K562 (cell line): ENCODE data around the gene SULT6B1. TPM values are rescaled to one million over a fixed set of nuclear protein-coding genes. Genes with fewer than 3 reads are reported as not detected.

Experiments used
- BRF2 ChIP-seq: IDR thresholded peaks from 3 replicates; pipeline ENCODE4 v1.6.1; 2011; ENCODE audit warnings: borderline replicate concordance, mild to moderate bottlenecking; ENCODE audit not compliant: insufficient read length, insufficient read depth
- CBX3 ChIP-seq, 2 experiments: IDR thresholded peaks; 1 replicate in 1 of 2; 2 replicates in 1 of 2; pipeline ENCODE4 v1.6.1; 2012; ENCODE audit warnings: inconsistent platforms in 2 of 2, low read length in 2 of 2, borderline replicate concordance in 1 of 2, control low read depth in 1 of 2
- FOXA3 ChIP-seq, 2 experiments: fragments of 450-650 bp in 1 of 2; sonication (generic) in 1 of 2; formaldehyde crosslinking; IDR thresholded peaks in 1 of 2; conservative IDR thresholded peaks in 1 of 2; 2 replicates each; pipeline versions ENCODE4 v1.4.0 to v1.8.0; 2020 to 2022; ENCODE audit warnings: mild to moderate bottlenecking in 2 of 2, missing genetic modification reagents in 1 of 2
- FOXK1 ChIP-seq: sonication (generic); formaldehyde crosslinking; IDR thresholded peaks from 2 replicates; pipeline ENCODE4 v1.8.0; 2022; ENCODE audit warnings: missing genetic modification reagents, mild to moderate bottlenecking, borderline replicate concordance
- HDAC8 ChIP-seq: fragments of 450-650 bp; IDR thresholded peaks from 2 replicates; pipeline ENCODE4 v1.6.1; 2016; ENCODE audit warnings: mild to moderate bottlenecking, missing genetic modification characterization, moderate library complexity, missing compliant biosample characterization
- IRF9 ChIP-seq: fragments of 450-650 bp; IDR thresholded peaks from 2 replicates; pipeline ENCODE4 v1.6.1; 2016; ENCODE audit warnings: missing biosample characterization, missing genetic modification characterization
- POLR2B ChIP-seq: fragments of 450-650 bp; IDR thresholded peaks from 2 replicates; pipeline ENCODE4 v1.6.1; 2018; ENCODE audit warnings: low read depth; ENCODE audit not compliant: partially characterized antibody
- ZBTB1 ChIP-seq: sonication (generic); formaldehyde crosslinking; IDR thresholded peaks from 2 replicates; pipeline ENCODE4 v1.8.1; 2023; ENCODE audit warnings: missing genetic modification reagents, low read depth, mild to moderate bottlenecking, borderline replicate concordance
- ZNF224 ChIP-seq: sonication (generic); formaldehyde crosslinking; IDR thresholded peaks from 2 replicates; pipeline ENCODE4 v1.8.0; 2022; ENCODE audit warnings: mild to moderate bottlenecking, missing genetic modification reagents
- ZNF431 ChIP-seq: sonication (generic); formaldehyde crosslinking; IDR thresholded peaks from 2 replicates; pipeline ENCODE4 v1.8.0; 2022; ENCODE audit warnings: mild to moderate bottlenecking, missing genetic modification reagents
- polyA plus RNA-seq, 8 experiments: library from polyadenylated mRNA; depleted of rRNA in 4 of 8; stranded (reverse) in 5 of 8; unstranded in 3 of 8; fragments of >200 nt; fragmentation: Nextera tagmentation in 2 of 8; fragmentation: Illumina TruSeq in 1 of 8; extraction: Ambion mirVana in 2 of 8; extraction: Trizol in 1 of 8; gene quantifications; 2 replicates each; pipeline versions ENCODE4 v1.2.1 to v1.2.3, GENCODE V29; 2011 to 2014; ENCODE audit warnings: inconsistent platforms in 1 of 8, missing spikeins in 1 of 8
- total RNA-seq, 7 experiments: library from RNA; depleted of rRNA in 6 of 7; stranded (reverse); fragments of >200 nt in 6 of 7; fragmentation: Illumina TruSeq in 2 of 7; extraction: Trizol in 2 of 7; gene quantifications; 2 replicates each; pipeline versions ENCODE4 v1.2.1 to v1.2.3, GENCODE V29; 2011 to 2021; ENCODE audit warnings: low replicate concordance in 1 of 7
- TF ChIP-seq, protein P1 (sequence below), 2 experiments: fragments of 450-650 bp; IDR thresholded peaks; 2 replicates each; pipeline ENCODE4 v1.6.1; 2016; ENCODE audit warnings: mild to moderate bottlenecking in 2 of 2, borderline replicate concordance in 1 of 2, low read depth in 1 of 2, moderate library complexity in 1 of 2
- TF ChIP-seq, protein P2 (sequence below): sonication (generic); formaldehyde crosslinking; IDR thresholded peaks from 2 replicates; pipeline ENCODE4 v1.9.0; 2022; ENCODE audit warnings: mild to moderate bottlenecking, missing genetic modification reagents

Gene SULT6B1
- total and polyA plus RNA-seq, 9 of the 15 experiments (the other 6 are each of a cell fraction or from before 2014, with no cell fraction given): not detected

- TF ChIP-seq BRF2 (no peak), FOXA3 (CRISPR knock-in tag; conservative IDR thresholded peaks at IDR 0.05 in 1 of 2, IDR thresholded peaks at IDR 0.05 in 1 of 2) (no peak), IRF9 (no peak), POLR2B (no peak), ZBTB1 (CRISPR knock-in tag) (no peak), FOXK1 (CRISPR knock-in tag) (no peak), ZNF224 (no peak), HDAC8 (tag) (no peak), ZNF431 (CRISPR knock-in tag) (no peak), CBX3 (IDR thresholded peaks at IDR 0.05; ENCODE audit: borderline replicate concordance in 1 of 2, low read length in 2 of 2) (no peak)
- TF ChIP-seq, protein P1, sequence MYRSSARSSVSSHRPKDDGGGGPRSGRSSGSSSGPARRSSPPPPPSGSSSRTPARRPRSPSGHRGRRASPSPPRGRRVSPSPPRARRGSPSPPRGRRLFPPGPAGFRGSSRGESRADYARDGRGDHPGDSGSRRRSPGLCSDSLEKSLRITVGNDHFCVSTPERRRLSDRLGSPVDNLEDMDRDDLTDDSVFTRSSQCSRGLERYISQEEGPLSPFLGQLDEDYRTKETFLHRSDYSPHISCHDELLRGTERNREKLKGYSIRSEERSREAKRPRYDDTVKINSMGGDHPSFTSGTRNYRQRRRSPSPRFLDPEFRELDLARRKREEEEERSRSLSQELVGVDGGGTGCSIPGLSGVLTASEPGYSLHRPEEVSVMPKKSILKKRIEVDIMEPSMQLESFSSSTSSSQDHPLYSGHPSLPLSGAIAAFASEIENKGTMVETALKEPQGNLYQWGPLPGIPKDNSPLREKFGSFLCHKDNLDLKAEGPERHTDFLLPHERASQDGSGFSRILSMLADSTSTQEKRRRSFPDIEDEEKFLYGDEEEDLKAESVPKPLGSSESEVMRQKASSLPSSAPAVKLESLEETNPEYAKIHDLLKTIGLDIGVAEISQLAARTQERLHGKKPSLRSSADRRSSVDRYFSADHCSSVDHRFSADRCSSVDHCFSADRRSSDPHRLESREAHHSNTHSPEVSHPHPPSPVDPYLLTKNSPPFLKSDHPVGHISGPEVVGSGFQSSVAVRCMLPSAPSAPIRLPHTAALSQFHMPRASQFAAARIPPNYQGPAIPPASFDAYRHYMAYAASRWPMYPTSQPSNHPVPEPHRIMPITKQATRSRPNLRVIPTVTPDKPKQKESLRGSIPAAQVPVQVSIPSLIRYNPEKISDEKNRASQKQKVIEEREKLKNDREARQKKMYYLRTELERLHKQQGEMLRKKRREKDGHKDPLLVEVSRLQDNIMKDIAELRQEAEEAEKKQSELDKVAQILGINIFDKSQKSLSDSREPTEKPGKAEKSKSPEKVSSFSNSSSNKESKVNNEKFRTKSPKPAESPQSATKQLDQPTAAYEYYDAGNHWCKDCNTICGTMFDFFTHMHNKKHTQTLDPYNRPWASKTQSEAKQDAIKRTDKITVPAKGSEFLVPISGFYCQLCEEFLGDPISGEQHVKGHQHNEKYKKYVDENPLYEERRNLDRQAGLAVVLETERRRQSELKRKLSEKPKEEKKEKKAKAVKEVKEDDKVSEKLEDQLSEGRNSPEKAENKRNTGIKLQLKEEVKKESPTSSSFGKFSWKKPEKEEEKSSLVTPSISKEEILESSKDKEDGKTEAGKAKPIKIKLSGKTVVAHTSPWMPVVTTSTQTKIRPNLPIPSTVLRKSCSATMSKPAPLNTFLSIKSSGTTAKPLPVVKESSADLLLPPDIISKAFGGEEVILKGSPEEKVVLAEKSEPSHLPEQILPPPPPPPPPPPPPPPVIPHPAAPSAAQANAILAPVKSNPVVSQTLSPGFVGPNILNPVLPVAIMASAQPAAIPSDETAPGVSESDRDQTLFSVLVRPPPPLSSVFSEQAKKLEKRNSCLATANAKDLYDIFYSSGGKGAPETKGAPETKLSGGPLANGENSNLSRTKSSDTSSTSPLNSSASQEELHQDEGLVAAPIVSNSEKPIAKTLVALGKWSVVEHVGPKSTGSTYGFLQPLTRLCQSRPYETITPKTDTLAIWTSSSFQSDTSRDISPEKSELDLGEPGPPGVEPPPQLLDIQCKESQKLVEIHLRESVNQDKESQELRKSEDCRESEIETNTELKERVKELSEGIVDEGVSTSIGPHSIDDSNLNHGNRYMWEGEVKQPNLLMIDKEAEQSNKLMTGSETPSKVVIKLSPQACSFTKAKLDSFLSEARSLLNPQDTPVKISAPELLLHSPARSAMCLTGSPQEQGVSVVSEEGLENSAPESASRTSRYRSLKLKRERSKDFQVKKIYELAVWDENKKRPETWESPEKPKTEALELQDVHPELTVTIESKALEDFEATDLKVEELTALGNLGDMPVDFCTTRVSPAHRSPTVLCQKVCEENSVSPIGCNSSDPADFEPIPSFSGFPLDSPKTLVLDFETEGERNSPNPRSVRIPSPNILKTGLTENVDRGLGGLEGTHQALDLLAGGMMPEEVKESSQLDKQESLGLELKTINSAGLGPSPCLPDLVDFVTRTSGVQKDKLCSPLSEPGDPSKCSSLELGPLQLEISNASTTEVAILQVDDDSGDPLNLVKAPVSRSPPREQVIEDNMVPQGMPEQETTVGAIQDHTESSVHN (IDR thresholded peaks at IDR 0.05; ENCODE audit: borderline replicate concordance in 1 of 2, low read depth in 1 of 2): no peak
- TF ChIP-seq, protein P2, sequence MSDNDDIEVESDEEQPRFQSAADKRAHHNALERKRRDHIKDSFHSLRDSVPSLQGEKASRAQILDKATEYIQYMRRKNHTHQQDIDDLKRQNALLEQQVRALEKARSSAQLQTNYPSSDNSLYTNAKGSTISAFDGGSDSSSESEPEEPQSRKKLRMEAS (CRISPR knock-in tag): no peak
These were observed 35.2 kb downstream of the SULT6B1 start (continued) for GRCh38 chr2:37153224-37153623.
